Type B pancreatic cell (in vitro differentiated cells): ENCODE results near the gene CACNA1H. TPM values are rescaled to one million over a fixed set of nuclear protein-coding genes. Genes with fewer than 3 reads are reported as not detected.
"Not testable (repeated sequence)": the region's sequence is repeated elsewhere in the genome, so short reads cannot be mapped to it uniquely, and the experiment has no call there.

ENCODE experiments used
- DNase-seq: peaks from one replicate; pipeline ENCODE4 v3.0.0; 2021; ENCODE audit warnings: mixed read lengths; ENCODE audit not compliant: unreplicated experiment; ENCODE audit errors: extremely low spot score
- H3K27ac Mint-ChIP-seq: 2 replicates; pipeline ENCODE4 v1.8.0; 2021; ENCODE audit warnings: mild to moderate bottlenecking, mixed read lengths
- H3K27me3 Mint-ChIP-seq: 2 replicates; pipeline ENCODE4 v1.8.0; 2021; ENCODE audit warnings: mixed read lengths
- H3K36me3 Mint-ChIP-seq: 2 replicates; pipeline ENCODE4 v1.8.0; 2021; ENCODE audit warnings: mixed read lengths
- H3K4me1 Mint-ChIP-seq: one replicate; pipeline ENCODE4 v1.8.0; 2021; ENCODE audit warnings: mixed read lengths; ENCODE audit not compliant: unreplicated experiment
- H3K4me3 Mint-ChIP-seq: 2 replicates; pipeline ENCODE4 v1.8.0; 2021; ENCODE audit warnings: mild to moderate bottlenecking, mixed read lengths
- H3K9me3 Mint-ChIP-seq: 2 replicates; pipeline ENCODE4 v1.8.0; 2021; ENCODE audit warnings: mixed read lengths
- CTCF ChIP-seq: fragments of 200-600 bp; sonication (generic); conservative IDR thresholded peaks from 2 replicates; pipeline ENCODE4 v1.5.0; 2021; ENCODE audit warnings: antibody characterized with exemption, mild to moderate bottlenecking
- total RNA-seq: library from RNA; stranded (reverse); gene quantifications from 2 replicates; pipeline ENCODE4 v1.2.1, GENCODE V29; 2021; ENCODE audit warnings: low replicate concordance

Gene CACNA1H
- total RNA-seq, 1 donor from 2014 or later, result 38.1 TPM

- Mint-ChIP-seq H3K27me3 (no peaks in the 10 kb centered on the region), H3K9me3 (no peaks in the 10 kb centered on the region), H3K36me3 (no peaks in the 10 kb centered on the region), H3K4me1 (no peaks in the 10 kb centered on the region), H3K4me3 (no peak overlapping the region), H3K27ac (no peak overlapping the region)
- peak; percentile 32 for TF ChIP-seq CTCF
- DNase-seq, result no peak
These were observed 31.4 kb downstream of the CACNA1H start for GRCh38 chr16:1184156-1184868.

- TF ChIP-seq CTCF, result no peak
- Mint-ChIP-seq H3K27me3 (no peaks in the 10 kb centered on the region), H3K9me3 (no peaks in the 10 kb centered on the region)
These were observed 32.1 kb downstream of the CACNA1H start for GRCh38 chr16:1184980-1185379.

DNA sequence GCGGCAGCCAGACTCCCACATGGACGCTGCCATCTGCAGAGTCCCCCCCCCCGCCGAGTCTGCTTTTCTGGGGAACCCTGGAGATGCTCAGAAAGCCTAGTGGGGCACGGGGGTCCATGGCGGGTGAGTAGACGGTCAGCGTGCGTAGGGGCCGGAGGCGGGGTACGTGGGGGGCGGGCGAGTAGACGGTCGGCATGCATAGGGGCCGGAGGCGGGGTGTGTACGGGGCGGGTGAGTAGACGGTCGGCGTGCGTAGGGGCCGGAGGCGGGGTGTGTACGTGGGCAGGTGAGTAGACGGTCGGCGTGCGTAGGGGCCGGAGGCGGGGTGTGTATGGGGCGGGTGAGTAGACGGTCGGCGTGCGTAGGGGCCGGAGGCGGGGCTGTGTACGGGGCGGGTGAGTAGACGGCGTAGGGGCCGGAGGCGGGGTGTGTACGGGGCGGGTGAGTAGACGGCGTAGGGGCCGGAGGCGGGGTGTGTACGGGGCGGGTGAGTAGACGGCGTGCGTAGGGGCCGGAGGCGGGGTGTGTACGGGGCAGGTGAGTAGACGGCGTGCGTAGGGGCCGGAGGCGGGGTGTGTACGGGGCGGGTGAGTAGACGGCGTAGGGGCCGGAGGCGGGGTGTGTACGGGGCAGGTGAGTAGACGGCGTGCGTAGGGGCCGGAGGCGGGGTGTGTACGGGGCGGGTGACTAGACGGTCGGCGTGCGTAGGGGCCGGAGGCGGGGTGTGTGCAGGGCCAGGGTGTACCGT, 32.7 kb downstream of the CACNA1H start:
- DNase-seq, H3K4me1 Mint-ChIP-seq, H3K27me3 Mint-ChIP-seq, H3K9me3 Mint-ChIP-seq, H3K4me3 Mint-ChIP-seq, H3K36me3 Mint-ChIP-seq, H3K27ac Mint-ChIP-seq: not testable (repeated sequence)

More at GRCh38 chr16:1184980-1185379, 32.1 kb downstream of the CACNA1H start:
- Mint-ChIP-seq H3K4me3 (no peak overlapping the region), H3K27ac (no peak overlapping the region), H3K4me1 (no peaks in the 10 kb centered on the region), H3K36me3 (no peaks in the 10 kb centered on the region)
- DNase-seq, result no peak

DNA sequence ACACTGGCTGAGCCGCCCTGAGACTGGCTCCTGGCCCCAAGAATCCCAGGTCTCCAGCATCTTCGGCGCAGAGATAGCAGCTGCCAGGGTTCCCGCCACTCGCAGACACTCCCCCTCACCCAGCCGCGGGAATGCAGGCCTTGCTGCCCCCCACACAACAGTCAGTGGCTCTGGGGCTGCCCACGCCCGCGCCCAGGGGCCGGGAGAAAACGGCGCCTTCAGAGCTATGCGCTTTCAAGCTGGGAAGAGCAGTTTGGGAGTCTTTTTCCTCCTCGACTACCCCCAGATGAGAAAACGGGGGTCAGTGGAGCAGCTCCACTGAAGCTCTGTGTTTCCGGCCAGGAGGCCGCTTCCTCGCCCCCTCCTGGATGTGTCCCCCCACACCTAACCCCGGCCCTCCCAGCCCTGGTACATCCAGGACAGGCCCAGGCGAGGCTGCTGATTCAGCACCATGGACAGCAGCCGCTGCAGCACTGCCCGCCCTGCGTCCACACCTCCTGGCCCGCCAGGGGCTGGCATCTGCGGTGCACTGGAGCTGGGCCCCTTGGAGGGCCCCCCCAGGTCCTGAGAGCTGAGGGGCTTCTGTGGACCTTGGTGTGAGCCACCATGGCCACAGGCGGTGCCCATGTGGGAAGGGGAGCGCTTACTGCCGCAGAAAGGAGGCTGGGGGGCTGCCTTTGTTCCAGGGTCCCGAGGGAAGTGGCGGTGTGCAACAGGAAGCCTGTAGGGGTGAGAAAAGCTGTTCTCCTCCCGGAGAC, 35.7 kb downstream of the CACNA1H start:
- TF ChIP-seq CTCF, result peak; percentile 29
- Mint-ChIP-seq H3K27ac (no peak overlapping the region), H3K9me3 (no peaks in the 10 kb centered on the region), H3K4me1 (no peaks in the 10 kb centered on the region), H3K4me3 (no peak overlapping the region), H3K27me3 (no peaks in the 10 kb centered on the region), H3K36me3 (no peaks in the 10 kb centered on the region)
- peak; percentile 82 for DNase-seq

- no peak overlapping the region for H3K27ac Mint-ChIP-seq
- no peak for DNase-seq
These were observed 36.5 kb downstream of the CACNA1H start for GRCh38 chr16:1189455-1189854.

DNA sequence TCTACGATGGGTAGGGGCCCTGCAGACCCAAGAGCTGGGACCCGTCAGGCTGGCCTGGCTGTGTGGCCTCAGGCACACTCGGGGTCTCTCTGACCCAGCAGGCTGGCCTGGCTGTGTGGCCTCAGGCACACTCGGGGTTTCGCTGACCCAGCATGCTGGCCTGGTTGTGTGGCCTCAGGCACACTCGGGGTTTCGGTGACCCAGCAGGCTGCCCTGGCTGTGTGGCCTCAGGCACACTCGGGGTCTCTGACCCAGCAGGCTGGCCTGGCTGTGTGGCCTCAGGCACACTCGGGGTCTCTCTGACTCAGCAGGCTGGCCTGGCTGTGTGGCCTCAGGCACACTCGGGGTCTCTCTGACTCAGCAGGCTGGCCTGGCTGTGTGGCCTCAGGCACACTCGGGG, 37.9 kb downstream of the CACNA1H start:
- H3K27ac Mint-ChIP-seq, H3K4me3 Mint-ChIP-seq, H3K36me3 Mint-ChIP-seq, H3K27me3 Mint-ChIP-seq, H3K9me3 Mint-ChIP-seq, DNase-seq, H3K4me1 Mint-ChIP-seq: not testable (repeated sequence)

More at GRCh38 chr16:1189455-1189854, 36.5 kb downstream of the CACNA1H start:
- no peak for TF ChIP-seq CTCF
- H3K4me3 Mint-ChIP-seq, result no peak overlapping the region
- no peaks in the 10 kb centered on the region for H3K9me3 Mint-ChIP-seq
- no peaks in the 10 kb centered on the region for H3K27me3 Mint-ChIP-seq
- no peaks in the 10 kb centered on the region for H3K36me3 Mint-ChIP-seq
- H3K4me1 Mint-ChIP-seq, result no peaks in the 10 kb centered on the region
